VCaP (cell line): ENCODE data around the gene RET.

Source experiments
- H3K27ac ChIP-seq: fragments of 450-650 bp; 2 replicates; pipeline ENCODE4 v1.5.1; 2017
- CTCF ChIP-seq: fragments of 450-650 bp; conservative IDR thresholded peaks from 2 replicates; pipeline ENCODE4 v1.5.1; 2017; ENCODE audit warnings: mild to moderate bottlenecking, moderate library complexity

Gene RET

GRCh38 chr10:43082746-43083145 is 5.9 kb downstream of the RET start:
- no peak for TF ChIP-seq CTCF
- no peak overlapping the region for H3K27ac ChIP-seq

GRCh38 chr10:43083764-43084163 is 6.9 kb downstream of the RET start:
- H3K27ac ChIP-seq, result no peak overlapping the region
- TF ChIP-seq CTCF, result no peak

DNA sequence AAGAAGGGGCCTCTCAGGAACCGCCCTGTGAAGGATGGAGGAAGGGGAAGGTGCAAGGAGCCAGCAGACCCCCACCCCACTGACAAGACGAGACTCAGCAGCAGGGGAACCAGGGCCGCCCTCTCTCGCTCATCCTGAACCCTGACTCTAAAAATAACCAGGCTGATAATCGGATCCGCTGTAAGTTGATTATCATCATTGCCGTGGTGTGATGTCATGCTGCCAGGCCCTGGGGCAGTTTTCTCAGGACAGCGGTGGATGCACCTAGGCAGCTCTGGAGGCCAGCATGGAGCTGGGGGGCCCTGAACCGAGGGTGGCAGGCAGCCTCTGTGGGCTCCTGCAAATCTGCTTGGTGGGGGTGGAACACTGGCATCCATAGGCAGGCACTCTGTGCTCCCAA is 7.9 kb downstream of the RET start:
- H3K27ac ChIP-seq, result no peak overlapping the region
- TF ChIP-seq CTCF, result no peak

DNA sequence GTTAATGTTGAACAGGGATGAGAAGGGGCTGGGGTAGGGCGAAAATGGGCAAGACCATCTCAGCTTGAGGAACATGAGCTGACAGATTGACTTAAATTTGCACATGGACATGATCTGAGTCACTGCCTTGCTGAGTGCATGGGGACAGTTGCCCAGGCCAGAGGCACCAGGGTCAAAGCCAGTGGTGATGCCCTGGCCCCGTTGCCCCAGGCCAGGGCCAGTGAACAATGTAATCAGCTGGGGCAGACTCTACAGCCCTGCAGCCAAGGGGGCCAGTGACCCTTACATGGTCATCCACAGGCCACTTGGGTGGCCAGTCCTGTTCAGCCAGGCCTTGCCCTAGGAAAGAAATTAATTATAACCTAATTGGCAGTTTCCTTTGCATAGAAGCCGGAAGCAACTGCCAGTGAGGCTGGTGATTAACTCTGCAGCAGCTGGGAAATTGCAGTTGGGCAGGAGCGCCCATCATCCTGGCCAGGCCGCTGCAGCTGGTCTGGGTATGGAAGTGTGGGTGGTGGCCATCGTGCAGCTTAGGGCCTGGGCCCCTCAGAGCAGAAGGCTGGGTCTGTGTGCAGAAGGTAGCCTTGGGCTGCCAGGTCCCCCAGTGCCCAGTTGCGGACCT is 9.6 kb downstream of the RET start:
- H3K27ac ChIP-seq, result no peak overlapping the region
- no peak for TF ChIP-seq CTCF

DNA sequence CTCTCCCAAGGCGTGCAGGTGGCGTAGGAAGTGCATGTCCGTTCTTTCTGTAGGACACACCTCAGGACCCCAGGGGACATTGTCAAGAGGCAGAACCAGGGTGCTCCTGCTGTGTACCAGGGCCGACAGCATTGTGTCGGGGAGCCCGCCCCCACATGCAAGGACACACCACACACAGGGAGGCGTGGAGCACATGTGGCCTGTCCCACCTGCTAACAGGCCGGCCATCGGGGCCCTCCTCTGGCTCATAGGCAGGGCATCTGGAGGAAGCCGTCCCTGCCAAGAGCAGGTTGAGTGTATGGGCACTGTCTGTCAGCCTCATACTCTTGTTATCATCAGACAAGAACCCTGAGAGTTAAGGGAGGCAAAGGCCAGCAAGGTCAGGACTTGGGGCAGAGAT is 12.7 kb downstream of the RET start:
- no peak overlapping the region for H3K27ac ChIP-seq
- TF ChIP-seq CTCF, result no peak

DNA sequence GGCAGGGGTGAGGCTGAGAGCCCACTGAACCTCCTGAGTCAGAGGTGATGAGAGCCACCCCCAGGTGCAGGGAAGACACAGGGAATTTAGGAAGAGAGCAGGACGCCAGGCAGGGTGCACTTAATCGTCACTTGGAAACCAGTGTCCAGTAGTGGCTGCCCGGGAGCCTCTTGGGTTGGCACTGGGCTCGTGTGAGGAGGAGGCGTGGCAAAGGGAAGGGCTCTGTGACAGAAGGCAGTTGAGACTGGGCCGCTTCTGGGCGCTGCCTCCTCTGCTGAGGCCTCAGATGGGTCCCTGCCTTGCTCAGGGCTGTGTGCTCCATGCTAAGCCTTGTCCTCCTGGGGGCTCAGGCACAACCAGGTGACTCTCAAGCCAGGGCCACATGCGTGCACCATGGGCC is 13.3 kb downstream of the RET start:
- no peak for TF ChIP-seq CTCF
- H3K27ac ChIP-seq, result no peak overlapping the region

DNA sequence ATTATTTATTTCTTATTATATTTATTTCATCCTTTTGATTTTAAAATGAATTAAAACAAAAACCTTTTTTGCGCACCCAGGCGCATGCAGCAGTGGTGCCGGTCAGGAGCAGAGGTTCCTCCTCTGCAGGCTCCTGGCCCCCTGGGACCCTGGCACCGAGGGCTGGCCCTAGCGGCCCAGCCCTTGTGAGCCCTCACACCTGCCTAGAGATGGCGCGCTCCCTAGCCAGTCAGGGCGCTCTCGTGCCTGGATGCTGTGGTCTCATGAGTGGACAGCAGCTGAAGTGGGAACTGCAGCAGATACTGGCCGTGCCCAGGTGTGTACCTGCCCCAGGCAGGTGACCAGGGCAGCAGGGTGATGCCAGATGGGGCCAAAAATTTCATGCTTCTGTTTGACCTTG is 13.8 kb downstream of the RET start:
- no peak overlapping the region for H3K27ac ChIP-seq
- TF ChIP-seq CTCF, result no peak
